ENCODE measurements around the gene UPB1.

The UPB1 gene

DNA sequence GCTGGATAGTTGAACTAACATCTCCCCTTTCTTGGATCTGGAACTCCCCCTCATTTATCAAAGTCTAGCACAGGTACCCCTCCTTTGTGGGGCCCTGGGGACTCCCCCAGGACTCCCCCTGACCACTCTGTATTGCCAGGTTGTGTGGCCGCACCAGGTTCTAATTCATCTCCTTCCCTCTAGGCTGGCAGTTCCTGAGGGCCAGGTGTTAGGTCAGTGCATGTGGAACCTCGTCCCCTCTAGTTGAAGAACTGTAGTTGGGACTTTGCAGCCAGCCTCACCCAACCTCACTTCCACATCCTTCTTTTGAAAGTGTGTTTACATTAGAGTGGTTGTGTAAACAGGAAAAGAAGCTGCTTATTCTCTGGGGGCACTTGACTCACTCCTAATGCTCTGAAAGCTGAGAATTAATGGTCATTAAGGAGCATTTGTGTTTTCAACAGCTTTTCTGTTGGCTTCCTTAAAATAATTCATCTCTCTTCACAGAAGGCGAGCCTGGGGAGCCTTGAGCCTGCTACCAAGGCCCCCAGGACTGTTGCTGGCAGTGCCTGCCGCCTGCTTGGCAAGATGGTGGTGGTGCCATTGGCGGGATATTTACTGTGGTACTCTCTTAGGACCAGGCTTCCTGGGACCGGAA, 11.8 kb downstream of the UPB1 start:
- peaks cover 9% of the 10 kb centered on the region for H3K4me1 Mint-ChIP-seq (ENCODE audit: low read depth)
- H3K27me3 Mint-ChIP-seq, result no peaks in the 10 kb centered on the region
- no peak overlapping the region for H3K4me3 Mint-ChIP-seq
- H3K27ac Mint-ChIP-seq, result no peak overlapping the region
- no peaks in the 10 kb centered on the region for H3K36me3 Mint-ChIP-seq
- no peaks in the 10 kb centered on the region for H3K9me3 Mint-ChIP-seq (ENCODE audit: low read depth)

DNA sequence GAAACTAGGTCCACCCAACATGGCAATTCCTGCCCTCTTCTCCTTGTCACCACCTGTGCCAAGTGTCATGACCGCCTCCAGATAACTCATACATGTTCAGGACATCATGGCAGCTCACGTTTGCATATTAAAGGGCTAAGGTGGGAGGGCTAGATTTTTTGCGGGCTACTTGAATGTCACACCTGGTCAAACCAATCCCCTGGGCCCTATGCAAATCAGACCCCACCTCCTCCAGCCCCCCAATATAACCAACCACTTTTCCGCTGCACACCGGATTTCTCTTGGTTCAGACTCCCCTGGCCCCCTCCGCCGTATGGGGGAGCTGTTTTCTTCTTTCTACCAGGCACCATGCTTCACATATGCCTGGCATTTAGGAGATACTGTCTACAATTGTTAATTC, 12.6 kb downstream of the UPB1 start:
- no peaks in the 10 kb centered on the region for H3K27me3 Mint-ChIP-seq
- H3K4me3 Mint-ChIP-seq, result no peak overlapping the region
- no peaks in the 10 kb centered on the region for H3K9me3 Mint-ChIP-seq (ENCODE audit: low read depth)
- H3K27ac Mint-ChIP-seq, result no peak overlapping the region
- peaks cover 11% of the 10 kb centered on the region for H3K4me1 Mint-ChIP-seq (ENCODE audit: low read depth)
- H3K36me3 Mint-ChIP-seq, result no peaks in the 10 kb centered on the region

DNA sequence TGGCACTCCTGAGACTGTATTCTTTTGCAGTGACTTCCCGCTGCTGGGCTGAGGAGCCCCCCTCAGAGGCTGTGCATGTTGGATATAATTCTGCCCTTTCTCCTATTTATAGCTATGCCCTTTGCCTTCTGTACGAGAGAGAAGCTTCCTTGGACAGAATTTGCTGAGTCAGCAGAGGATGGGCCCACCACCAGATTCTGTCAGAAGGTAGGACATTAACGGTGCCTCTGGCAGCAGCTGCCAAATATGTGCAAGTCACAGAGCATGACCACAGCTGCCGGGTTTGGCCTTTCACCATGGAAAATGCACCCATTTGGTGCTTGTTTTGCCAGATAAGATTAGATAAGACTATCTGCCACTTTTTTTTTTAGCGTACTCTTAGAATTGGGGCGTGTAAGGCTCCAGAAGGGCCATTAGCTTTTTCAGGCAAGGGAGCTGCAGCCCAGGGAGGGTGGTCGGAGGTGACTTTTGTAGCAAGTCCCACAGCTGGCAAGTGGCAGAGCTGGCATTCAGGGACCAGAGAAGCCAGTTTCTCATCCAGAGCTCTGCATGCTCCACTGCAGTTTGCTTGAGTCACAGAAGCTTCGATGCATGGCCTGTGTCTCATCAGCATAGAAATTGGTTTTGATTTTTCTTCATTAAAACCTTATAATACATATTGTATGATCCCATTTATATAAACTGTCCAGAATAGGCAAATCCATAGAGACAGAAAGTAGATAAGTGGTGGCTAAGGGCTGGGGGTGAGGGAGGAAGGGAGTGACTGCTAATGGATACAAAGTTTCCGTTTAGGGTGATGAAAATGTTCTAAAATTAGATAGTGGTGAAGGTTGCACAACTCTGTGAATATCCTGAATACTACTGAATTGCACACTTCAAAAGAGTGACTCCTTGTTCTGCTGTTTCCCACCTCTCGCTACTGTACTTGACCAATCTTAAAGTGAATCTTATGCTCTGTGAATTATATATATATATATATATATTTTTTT, 15.8 kb downstream of the UPB1 start:
- H3K9me3 Mint-ChIP-seq (ENCODE audit: low read depth), result no peaks in the 10 kb centered on the region
- H3K36me3 Mint-ChIP-seq, result no peaks in the 10 kb centered on the region
- peaks cover 5% of the 10 kb centered on the region for H3K4me1 Mint-ChIP-seq (ENCODE audit: low read depth)
- no peaks in the 10 kb centered on the region for H3K27me3 Mint-ChIP-seq
- no peak overlapping the region for H3K4me3 Mint-ChIP-seq
- H3K27ac Mint-ChIP-seq, result no peak overlapping the region

DNA sequence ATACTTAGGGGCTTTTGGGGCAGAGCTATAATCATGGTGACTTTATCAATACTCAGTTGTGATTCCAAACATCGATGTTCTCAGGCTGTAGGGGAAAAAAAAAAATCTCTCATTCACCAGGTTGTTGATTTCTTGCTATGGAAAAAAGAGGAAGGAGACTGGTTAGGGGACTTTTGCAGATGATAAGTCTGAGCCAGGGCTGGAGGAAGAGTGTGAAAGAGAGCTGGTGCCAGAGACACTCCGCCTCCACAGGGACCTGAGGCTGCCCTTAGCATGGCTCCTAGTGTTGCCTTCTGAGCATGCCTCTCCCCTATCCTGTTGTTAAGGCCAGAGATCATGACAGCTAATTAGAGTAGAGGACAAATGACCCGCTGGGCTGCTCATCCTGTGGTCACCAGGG, 16.9 kb downstream of the UPB1 start:
- Mint-ChIP-seq H3K36me3 (no peaks in the 10 kb centered on the region), H3K27ac (no peak overlapping the region), H3K27me3 (no peaks in the 10 kb centered on the region), H3K9me3 (ENCODE audit: low read depth) (no peaks in the 10 kb centered on the region), H3K4me3 (no peak overlapping the region), H3K4me1 (ENCODE audit: low read depth) (peaks cover 5% of the 10 kb centered on the region)

DNA sequence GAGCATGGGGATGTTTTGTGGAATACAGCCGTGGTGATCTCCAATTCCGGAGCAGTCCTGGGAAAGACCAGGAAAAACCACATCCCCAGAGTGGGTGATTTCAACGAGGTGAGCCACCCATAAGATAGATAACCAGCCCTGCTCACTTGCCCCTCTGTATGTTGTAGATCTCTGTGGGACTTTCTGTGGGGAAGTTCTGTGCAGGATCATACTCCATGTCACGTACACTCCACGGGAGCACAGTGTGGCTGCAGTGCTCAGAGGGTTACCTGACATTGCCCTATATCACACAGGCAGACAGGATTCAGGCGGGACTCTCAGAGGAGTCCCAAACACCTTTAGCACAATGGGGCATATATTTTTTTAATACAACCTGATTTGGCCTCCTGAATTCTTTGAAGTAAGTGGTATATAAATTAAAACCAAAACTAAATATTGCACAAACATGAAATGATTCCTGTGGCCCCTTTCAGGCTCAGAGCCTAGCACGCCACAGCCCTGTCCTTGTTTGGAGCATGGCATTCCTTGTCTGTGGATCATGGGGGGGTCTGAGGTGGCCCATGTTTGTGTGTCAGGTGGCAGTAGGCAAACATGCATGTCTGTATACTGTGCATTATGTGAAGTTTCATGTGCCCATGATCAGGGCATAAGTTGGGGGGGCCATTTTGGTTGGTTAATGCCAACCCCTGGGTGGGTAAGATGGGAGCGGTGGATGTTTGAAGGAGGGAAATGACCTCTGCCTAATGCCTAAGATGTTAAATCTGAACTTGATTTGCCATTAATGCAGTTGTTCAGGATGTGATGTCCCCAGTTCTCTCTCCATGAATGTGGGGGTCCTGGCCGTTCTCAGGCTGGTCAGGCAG, 18.5 kb downstream of the UPB1 start:
- Mint-ChIP-seq H3K4me1 (ENCODE audit: low read depth) (peaks cover 5% of the 10 kb centered on the region), H3K27me3 (no peaks in the 10 kb centered on the region), H3K27ac (no peak overlapping the region), H3K4me3 (no peak overlapping the region), H3K9me3 (ENCODE audit: low read depth) (no peaks in the 10 kb centered on the region), H3K36me3 (no peaks in the 10 kb centered on the region)

DNA sequence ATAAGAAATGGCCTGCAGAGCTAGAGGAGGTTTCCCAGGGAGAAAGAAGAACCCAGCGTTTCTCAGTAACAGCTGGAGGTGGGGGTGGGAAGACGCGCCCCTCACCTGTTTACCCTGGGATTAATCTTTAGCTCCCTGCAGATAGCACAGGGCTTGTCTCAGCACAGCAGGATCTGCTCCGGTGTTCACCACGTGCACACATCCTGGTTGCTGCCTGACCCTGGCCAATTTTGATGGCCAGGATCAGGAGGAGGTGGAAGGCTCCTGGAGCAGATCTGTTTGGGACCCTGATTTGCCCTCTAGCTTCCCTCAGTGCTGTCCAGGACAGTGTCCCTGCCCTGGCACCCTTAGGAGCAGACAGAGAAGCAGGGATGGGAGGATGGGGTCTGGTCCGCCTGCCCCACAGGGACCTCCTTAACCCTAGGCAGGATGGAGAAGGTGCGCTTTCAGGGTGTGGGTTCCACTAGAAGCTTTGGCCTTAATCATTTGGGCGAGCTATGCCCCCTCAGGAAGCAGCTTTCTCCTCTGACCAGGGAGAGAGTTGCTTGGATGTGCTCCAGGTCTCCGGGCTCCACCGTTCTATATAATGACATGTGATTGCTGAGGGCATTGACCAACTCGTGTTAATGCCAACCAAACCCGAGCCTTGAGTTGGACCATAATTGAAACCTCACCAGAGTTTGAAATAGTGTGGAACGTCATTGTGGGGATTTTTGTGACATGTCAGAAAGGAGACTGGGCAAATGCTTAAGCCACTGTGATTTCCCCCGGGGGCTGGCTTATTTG, 19.3 kb downstream of the UPB1 start:
- no peaks in the 10 kb centered on the region for H3K27me3 Mint-ChIP-seq
- H3K9me3 Mint-ChIP-seq (ENCODE audit: low read depth), result no peaks in the 10 kb centered on the region
- H3K27ac Mint-ChIP-seq, result no peak overlapping the region
- no peaks in the 10 kb centered on the region for H3K36me3 Mint-ChIP-seq
- no peak overlapping the region for H3K4me3 Mint-ChIP-seq
- peaks cover 5% of the 10 kb centered on the region for H3K4me1 Mint-ChIP-seq (ENCODE audit: low read depth)

DNA sequence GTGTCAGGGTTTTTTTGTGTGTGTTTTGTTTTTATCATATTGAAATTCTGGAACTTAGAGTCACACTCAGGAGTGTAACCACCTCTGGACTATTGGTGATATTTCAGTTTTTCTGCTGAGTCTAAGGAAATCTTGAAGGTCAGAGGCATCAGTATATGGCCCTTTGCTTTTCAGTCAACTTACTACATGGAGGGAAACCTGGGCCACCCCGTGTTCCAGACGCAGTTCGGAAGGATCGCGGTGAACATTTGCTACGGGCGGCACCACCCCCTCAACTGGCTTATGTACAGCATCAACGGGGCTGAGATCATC, 19.9 kb downstream of the UPB1 start:
- Mint-ChIP-seq H3K36me3 (no peaks in the 10 kb centered on the region), H3K4me3 (no peak overlapping the region), H3K27ac (no peak overlapping the region), H3K9me3 (ENCODE audit: low read depth) (no peaks in the 10 kb centered on the region), H3K27me3 (no peaks in the 10 kb centered on the region), H3K4me1 (ENCODE audit: low read depth) (peaks cover 5% of the 10 kb centered on the region)

DNA sequence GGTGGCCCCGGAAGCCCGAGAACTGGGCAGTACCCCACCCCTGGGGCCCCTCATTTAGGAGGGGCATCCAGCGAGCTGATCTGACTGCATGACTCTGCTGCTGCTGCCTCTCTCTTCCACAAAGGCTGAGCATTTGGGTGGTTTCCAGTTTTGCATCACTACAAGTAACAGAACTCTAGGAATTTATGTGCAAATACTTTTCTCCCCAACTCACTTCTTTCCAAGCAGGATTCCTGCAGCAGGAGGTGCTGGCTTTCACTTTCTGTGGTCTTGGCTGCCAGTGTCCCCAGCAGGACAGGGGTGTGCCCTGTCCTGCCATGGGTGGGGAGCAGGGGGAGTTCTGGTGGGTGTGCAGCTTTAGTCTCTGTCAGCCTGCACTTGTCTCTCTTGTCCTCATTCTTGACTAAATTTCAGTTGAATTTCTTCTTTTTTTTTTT, 21.2 kb downstream of the UPB1 start:
- Mint-ChIP-seq H3K27ac (no peak overlapping the region), H3K4me3 (no peak overlapping the region), H3K36me3 (no peaks in the 10 kb centered on the region), H3K4me1 (ENCODE audit: low read depth) (peaks cover 2% of the 10 kb centered on the region), H3K27me3 (peaks cover 2% of the 10 kb centered on the region), H3K9me3 (ENCODE audit: low read depth) (no peaks in the 10 kb centered on the region)

DNA sequence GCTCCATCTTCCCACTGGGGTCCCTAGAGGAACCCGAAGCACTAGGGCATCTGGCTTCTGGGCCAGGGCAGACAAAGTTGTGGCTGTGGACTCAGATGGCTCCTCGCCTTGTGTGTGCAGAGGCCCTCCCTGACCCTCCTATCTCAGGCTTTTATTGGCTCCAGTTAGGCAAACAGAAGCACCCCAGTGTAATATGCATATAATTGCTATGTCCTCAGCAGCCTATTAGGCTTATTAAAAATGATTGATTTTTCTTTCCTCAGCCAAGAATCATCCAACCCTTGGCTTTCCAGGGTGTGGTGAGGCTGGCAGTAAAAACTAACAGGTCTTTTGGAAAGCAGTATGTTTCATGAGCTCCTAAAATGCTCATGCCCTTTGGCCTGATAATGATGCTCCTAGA, 22.3 kb downstream of the UPB1 start:
- Mint-ChIP-seq H3K9me3 (ENCODE audit: low read depth) (no peaks in the 10 kb centered on the region), H3K27me3 (peaks cover 2% of the 10 kb centered on the region), H3K27ac (no peak overlapping the region), H3K4me3 (no peak overlapping the region), H3K36me3 (no peaks in the 10 kb centered on the region), H3K4me1 (ENCODE audit: low read depth) (peaks cover 2% of the 10 kb centered on the region)

DNA sequence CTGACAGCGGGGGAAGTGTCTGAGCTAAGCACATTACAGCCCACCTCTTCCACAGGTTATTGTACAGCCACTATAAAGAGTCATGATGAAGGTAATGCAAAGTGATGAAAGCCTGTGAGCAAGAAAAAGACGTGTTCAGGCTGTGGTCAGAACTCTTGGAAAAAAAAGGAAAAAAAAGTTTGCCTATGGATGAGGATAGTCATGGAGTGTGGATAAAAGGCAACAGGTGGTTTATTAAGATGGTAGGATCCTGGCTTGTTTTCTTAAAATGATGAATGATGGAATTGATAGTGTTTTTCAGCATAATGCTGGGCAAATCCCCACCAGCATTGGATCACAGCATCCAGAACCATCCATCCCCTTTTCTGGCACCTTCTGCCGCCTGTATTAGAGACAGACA, 23.1 kb downstream of the UPB1 start:
- Mint-ChIP-seq H3K4me3 (no peak overlapping the region), H3K9me3 (ENCODE audit: low read depth) (no peaks in the 10 kb centered on the region), H3K36me3 (no peaks in the 10 kb centered on the region), H3K4me1 (ENCODE audit: low read depth) (peaks cover 2% of the 10 kb centered on the region), H3K27me3 (peaks cover 2% of the 10 kb centered on the region), H3K27ac (no peak overlapping the region)

DNA sequence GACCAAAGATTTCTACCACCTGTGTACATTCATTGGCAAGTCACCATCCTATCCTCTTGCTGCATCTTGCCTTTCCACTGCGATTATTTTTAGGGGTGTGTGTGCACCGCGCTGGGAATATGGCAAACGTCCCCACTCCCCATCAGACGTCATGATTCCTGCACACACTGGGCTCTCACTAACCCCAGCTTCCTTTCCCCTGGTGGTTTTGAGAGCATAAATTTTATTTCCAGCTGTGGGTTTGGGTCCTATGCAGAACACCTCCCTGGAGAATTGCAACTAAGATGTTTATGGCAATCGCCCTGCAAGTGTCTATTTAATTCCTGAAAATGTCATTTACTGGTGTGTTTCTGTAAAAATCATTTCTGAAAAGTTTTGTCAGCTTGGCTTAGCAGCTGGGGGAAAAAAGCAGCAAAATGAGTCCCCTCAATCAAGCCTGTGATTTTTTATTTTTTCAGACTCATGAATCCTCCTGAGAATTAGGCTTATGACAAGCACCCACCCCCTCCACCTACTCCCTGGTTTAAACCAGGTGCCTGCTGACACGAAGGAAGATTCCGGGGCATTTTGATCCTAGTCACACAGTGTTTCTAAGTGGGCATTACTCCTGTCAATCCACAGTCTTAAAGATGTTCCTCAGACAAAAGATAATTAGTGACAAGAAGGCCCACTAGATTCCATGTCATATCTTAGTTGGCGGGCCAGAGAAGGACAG, 23.8 kb downstream of the UPB1 start:
- Mint-ChIP-seq H3K4me1 (ENCODE audit: low read depth) (peaks cover 2% of the 10 kb centered on the region), H3K9me3 (ENCODE audit: low read depth) (no peaks in the 10 kb centered on the region), H3K27me3 (peaks cover 2% of the 10 kb centered on the region), H3K27ac (no peak overlapping the region), H3K4me3 (no peak overlapping the region), H3K36me3 (no peaks in the 10 kb centered on the region)

DNA sequence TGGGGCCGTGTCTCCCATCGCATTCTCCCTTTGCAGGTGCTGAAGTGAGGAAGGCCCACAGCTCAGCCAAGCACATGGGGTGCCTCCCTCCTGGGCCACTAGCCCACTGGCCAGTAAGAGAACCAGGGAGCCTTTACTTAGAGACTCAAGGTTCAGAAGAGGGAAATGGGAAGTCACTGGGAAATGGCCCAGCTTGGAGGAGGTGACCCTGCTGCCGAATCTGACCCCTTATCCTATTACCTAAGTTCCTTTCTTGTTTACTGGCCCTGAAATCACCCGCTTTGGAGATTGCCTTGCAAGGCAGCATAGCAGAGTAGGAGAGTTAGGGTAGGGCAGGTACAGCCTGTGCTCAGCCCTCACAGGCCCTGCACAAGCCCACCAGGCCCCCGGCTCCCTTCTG, 24.4 kb downstream of the UPB1 start:
- Mint-ChIP-seq H3K27ac (no peak overlapping the region), H3K4me1 (ENCODE audit: low read depth) (peaks cover 2% of the 10 kb centered on the region), H3K9me3 (ENCODE audit: low read depth) (no peaks in the 10 kb centered on the region), H3K4me3 (no peak overlapping the region), H3K36me3 (no peaks in the 10 kb centered on the region), H3K27me3 (peaks cover 2% of the 10 kb centered on the region)

DNA sequence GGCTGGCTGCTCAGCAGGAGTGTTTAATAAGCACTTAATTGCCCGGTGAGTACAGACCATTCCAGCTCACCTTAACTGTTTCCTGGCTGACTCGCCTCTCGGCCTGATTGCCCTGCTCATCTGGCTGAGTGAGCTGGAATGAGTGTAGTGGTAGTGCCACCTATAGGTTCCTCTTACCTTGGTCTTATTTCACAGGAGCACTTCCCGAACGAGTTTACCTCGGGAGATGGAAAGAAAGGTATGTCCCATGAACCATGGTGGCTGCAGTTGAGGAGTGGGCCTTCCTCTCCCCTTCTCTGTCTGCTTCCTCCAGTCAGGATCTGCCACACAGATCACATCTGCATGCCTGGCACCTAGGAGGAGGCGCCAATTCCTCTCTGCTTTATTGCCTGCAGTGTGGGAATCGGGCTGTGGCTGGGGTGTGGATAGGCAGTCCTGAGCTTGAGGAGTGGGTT, 26.7 kb downstream of the UPB1 start:
- Mint-ChIP-seq H3K4me3 (no peak overlapping the region), H3K9me3 (ENCODE audit: low read depth) (no peaks in the 10 kb centered on the region), H3K36me3 (no peaks in the 10 kb centered on the region), H3K27ac (no peak overlapping the region), H3K4me1 (ENCODE audit: low read depth) (peaks cover 6% of the 10 kb centered on the region), H3K27me3 (peaks cover 2% of the 10 kb centered on the region)

DNA sequence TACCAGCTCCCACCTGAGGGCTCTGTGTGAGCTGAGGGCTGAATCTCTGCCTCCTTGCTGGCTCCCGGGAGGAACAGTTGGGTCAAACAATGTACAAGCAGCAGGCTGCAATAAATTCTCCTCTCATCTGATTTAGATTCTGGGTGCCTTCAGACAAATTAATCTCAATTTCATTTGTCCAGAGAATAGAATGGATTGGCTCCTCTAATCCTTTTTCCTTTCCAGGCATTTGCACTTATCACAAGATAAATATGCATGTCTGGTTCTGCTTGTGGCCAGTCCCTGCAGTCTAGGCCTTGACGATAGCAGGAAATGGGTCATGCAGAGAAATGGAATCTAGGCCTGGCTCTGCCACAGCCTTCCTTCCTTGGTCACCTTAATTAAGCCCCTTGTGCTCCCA, 28.7 kb downstream of the UPB1 start:
- H3K4me3 Mint-ChIP-seq, result no peak overlapping the region
- H3K4me1 Mint-ChIP-seq (ENCODE audit: low read depth), result peaks cover 6% of the 10 kb centered on the region
- no peaks in the 10 kb centered on the region for H3K36me3 Mint-ChIP-seq
- H3K27me3 Mint-ChIP-seq, result peaks cover 2% of the 10 kb centered on the region
- no peak overlapping the region for H3K27ac Mint-ChIP-seq
- H3K9me3 Mint-ChIP-seq (ENCODE audit: low read depth), result no peaks in the 10 kb centered on the region

Measured in activated naive CD8-positive, alpha-beta T cell (primary cell).